ENCODE measurements around the gene TRAM2. TPM values are rescaled to one million over a fixed set of nuclear protein-coding genes. Genes with fewer than 3 reads are reported as not detected.

Gene TRAM2
- total RNA-seq, 1 donor from 2014 or later, result 2.1 TPM

- no peak overlapping the region for H3K4me3 Mint-ChIP-seq
- peaks cover 9% of the 10 kb centered on the region for H3K27me3 Mint-ChIP-seq (ENCODE audit: insufficient read depth)
- H3K36me3 Mint-ChIP-seq (ENCODE audit: low read depth), result no peaks in the 10 kb centered on the region
- no peak overlapping the region for H3K27ac Mint-ChIP-seq
- H3K4me1 Mint-ChIP-seq (ENCODE audit: low read depth), result no peaks in the 10 kb centered on the region
- intact Hi-C loops (cut with micrococcal nuclease), result no loop called here
- H3K9me3 Mint-ChIP-seq, result no peaks in the 10 kb centered on the region
- DNase-seq (ENCODE audit: low spot score), result no peak
These were observed 11.3 kb upstream of the TRAM2 start for GRCh38 chr6:52588087-52588709.

DNA sequence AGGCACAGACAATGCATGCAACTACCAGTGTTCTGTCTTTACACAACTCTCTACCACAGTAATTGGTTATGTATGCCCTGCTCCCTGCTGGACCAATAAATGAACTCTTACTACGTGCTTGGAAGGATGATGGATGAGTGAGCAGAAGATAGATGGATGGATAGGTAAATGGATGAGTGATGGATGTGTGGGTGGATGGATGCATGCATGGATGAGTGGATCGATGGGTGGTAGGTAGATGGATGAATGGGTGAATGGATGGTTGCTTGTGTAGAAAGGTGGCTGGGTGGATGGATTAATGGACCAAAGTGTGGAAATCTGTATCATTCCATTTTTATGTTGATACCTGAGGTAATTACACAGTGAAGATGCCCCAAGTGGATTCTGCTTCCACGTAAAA is 10.1 kb upstream of the TRAM2 start:
- Mint-ChIP-seq H3K27me3 (ENCODE audit: insufficient read depth) (peaks cover 14% of the 10 kb centered on the region), H3K36me3 (ENCODE audit: low read depth) (no peaks in the 10 kb centered on the region), H3K4me3 (no peak overlapping the region), H3K4me1 (ENCODE audit: low read depth) (no peaks in the 10 kb centered on the region), H3K27ac (no peak overlapping the region), H3K9me3 (no peaks in the 10 kb centered on the region)
- no peak for DNase-seq (ENCODE audit: low spot score)
- intact Hi-C loops (cut with micrococcal nuclease), result no loop called here

DNA sequence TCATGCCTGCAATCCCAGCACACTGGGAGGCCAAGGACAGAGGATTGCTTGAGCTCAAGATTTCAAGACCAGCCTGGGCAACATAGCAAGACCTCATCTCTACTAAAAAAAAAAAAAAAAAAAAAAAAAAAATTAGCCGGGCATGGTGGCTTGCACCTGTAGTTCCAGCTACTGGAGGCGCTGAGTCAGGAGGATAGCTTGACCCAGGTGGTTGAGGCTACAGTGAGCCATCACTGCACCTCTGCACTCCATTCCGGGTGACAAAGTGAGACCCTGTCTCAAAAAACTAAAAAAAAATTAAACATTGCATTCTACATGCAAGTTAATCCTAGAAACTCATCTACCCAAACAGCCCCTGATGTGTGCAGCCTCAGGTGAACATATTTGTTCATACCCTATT is 7.3 kb upstream of the TRAM2 start:
- intact Hi-C loops (cut with micrococcal nuclease), result no loop called here
- Mint-ChIP-seq H3K27me3 (ENCODE audit: insufficient read depth) (peaks cover 25% of the 10 kb centered on the region), H3K4me1 (ENCODE audit: low read depth) (no peaks in the 10 kb centered on the region), H3K9me3 (no peaks in the 10 kb centered on the region), H3K4me3 (no peak overlapping the region), H3K36me3 (ENCODE audit: low read depth) (no peaks in the 10 kb centered on the region), H3K27ac (no peak overlapping the region)
- DNase-seq (ENCODE audit: low spot score), result no peak

GRCh38 chr6:52582996-52583395 is 6.1 kb upstream of the TRAM2 start:
- no peak for DNase-seq (ENCODE audit: low spot score)
- Mint-ChIP-seq H3K27ac (no peak overlapping the region), H3K36me3 (ENCODE audit: low read depth) (no peaks in the 10 kb centered on the region), H3K9me3 (no peaks in the 10 kb centered on the region), H3K4me3 (no peak overlapping the region), H3K27me3 (ENCODE audit: insufficient read depth) (peaks cover 25% of the 10 kb centered on the region), H3K4me1 (ENCODE audit: low read depth) (no peaks in the 10 kb centered on the region)
- intact Hi-C loops (cut with micrococcal nuclease), result no loop called here

GRCh38 chr6:52582446-52582845 is 5.6 kb upstream of the TRAM2 start:
- Mint-ChIP-seq H3K4me1 (ENCODE audit: low read depth) (no peaks in the 10 kb centered on the region), H3K4me3 (no peak overlapping the region), H3K27ac (no peak overlapping the region), H3K27me3 (ENCODE audit: insufficient read depth) (peaks cover 23% of the 10 kb centered on the region), H3K36me3 (ENCODE audit: low read depth) (no peaks in the 10 kb centered on the region), H3K9me3 (no peaks in the 10 kb centered on the region)
- intact Hi-C loops (cut with micrococcal nuclease), result no loop called here
- DNase-seq (ENCODE audit: low spot score), result no peak

DNA sequence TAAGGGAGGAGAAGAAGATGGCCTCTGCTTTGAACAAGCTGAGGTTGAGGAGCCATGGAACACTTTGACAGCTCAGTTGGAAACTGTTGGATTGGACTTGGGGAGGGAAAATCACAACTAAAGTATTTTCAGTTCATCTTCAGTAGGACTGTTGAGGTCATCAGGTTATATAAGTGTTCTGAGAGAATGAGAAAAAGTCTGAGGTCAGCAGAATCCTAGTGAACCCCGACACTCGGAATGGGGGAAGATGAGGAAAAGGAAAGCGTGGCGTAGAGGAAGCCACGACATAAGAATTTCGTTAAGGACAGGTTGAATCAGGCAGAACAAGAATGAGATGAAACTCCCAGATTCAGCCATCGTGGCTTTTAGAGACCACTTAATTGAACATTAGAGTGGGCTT is 4.0 kb upstream of the TRAM2 start:
- no peak for DNase-seq (ENCODE audit: low spot score)
- Mint-ChIP-seq H3K4me1 (ENCODE audit: low read depth) (peaks cover 7% of the 10 kb centered on the region), H3K9me3 (no peaks in the 10 kb centered on the region), H3K27ac (no peak overlapping the region), H3K27me3 (ENCODE audit: insufficient read depth) (peaks cover 20% of the 10 kb centered on the region), H3K4me3 (no peak overlapping the region), H3K36me3 (ENCODE audit: low read depth) (no peaks in the 10 kb centered on the region)
- intact Hi-C loops (cut with micrococcal nuclease), result no loop called here

DNA sequence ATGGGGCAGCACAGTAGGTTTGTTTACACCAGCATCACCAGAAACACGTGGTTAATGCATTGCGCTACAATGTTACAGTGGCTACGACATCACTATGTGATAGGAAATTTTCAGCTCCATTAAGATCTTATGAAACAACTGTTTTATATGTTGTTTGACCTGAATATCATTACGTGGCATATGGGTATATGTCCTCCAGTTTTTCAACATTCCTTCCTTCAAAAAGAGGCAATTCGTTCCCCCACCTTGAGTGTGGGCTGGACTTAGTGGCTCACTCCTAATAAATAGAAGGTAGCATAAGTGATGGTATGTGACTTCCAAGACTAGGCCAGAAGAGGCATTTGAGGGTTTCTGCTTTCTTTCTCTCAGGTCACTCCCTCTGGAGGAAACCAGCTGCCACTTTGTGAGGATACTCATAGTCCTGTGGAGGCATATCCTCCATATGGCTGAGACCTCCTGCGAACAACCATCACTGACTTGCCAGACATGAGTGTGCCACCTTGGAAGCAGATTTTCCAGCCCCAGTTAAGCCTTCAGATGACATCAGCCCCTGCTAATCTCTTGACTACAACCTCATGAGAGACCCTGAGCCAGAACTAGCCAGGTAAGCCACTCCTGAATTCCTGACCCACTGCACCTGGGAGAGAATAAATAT is 2.3 kb upstream of the TRAM2 start:
- Mint-ChIP-seq H3K4me1 (ENCODE audit: low read depth) (peaks cover 25% of the 10 kb centered on the region), H3K27ac (no peak overlapping the region), H3K36me3 (ENCODE audit: low read depth) (peaks cover 2% of the 10 kb centered on the region), H3K9me3 (no peaks in the 10 kb centered on the region), H3K4me3 (no peak overlapping the region), H3K27me3 (ENCODE audit: insufficient read depth) (peaks cover 21% of the 10 kb centered on the region)
- no peak for DNase-seq (ENCODE audit: low spot score)
- intact Hi-C loops (cut with micrococcal nuclease), result loop anchor here (5.0 kb wide), 3 partner anchors 87 to 352 kb away; partner anchors contain the start of gene MCM3

DNA sequence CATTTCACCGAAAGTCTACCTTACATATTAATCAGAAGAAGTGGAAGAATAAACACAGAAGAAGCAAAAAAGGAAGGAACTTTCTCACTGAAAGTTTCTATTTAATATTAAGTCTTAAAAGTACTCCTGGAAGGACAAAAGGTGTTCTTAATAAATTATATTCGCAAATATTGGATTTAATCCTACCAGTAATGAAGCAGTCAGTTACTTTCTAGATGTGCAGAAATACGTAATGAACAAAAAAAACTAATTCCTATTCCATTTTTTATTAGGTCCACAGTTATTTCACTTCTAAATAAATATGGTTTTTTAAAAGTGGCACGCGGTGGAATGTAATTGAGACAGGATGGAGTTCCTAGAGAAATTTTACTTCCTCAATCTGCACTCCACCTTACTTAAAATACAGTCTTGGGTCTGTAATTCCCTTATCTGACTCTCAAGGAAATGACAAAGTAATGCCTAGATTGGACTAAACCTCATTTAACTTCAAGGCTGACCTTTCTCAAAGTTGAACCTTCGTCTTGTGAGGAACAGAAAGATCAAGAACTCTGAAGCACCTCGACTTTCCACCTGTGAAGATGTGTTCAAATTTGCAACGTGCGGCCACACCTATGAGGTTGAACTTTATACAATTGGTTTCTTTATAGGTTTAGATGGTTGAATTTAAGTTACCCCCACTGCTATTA is 1.1 kb upstream of the TRAM2 start:
- Mint-ChIP-seq H3K9me3 (no peaks in the 10 kb centered on the region), H3K36me3 (ENCODE audit: low read depth) (peaks cover 2% of the 10 kb centered on the region), H3K4me3 (peak overlapping the region; percentile 53), H3K27me3 (ENCODE audit: insufficient read depth) (peaks cover 19% of the 10 kb centered on the region), H3K27ac (no peak overlapping the region), H3K4me1 (ENCODE audit: low read depth) (peaks cover 35% of the 10 kb centered on the region)
- DNase-seq (ENCODE audit: low spot score), result no peak
- intact Hi-C loops (cut with micrococcal nuclease), result loop anchor here (1.0 to 5.0 kb wide), 4 partner anchors 86 to 351 kb away; partner anchors contain the start of genes EFHC1 and MCM3

- Mint-ChIP-seq H3K27ac (peak overlapping the region; percentile 66), H3K4me1 (ENCODE audit: low read depth) (peaks cover 39% of the 10 kb centered on the region), H3K9me3 (no peaks in the 10 kb centered on the region), H3K36me3 (ENCODE audit: low read depth) (peaks cover 2% of the 10 kb centered on the region), H3K27me3 (ENCODE audit: insufficient read depth) (peaks cover 14% of the 10 kb centered on the region), H3K4me3 (peak overlapping the region; percentile 79)
- intact Hi-C loops (cut with micrococcal nuclease), result loop anchor here (1.0 to 5.0 kb wide), 5 partner anchors 84 to 349 kb away; partner anchors contain the start of genes EFHC1 and MCM3
- DNase-seq (ENCODE audit: low spot score), result no peak
These were observed 353 bp downstream of the TRAM2 start for GRCh38 chr6:52576392-52577021.

DNA sequence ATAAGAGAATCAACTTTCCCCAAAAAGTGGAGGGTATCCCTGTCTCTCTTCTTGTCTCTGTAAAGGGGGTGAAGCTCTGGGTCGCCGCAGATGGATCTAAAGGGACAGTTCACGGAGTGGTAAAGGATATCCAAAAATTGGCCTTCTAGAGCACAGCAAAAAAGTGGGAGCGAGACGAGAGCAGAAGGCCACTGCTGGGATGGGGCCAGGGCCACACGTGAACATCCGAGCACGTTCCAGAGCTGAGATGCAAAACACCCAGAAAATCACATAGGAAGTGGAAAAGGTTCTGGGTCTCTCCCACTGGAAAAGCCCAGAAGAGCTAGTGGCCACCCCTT is 837 bp downstream of the TRAM2 start:
- peaks cover 39% of the 10 kb centered on the region for H3K4me1 Mint-ChIP-seq (ENCODE audit: low read depth)
- H3K27me3 Mint-ChIP-seq (ENCODE audit: insufficient read depth), result peaks cover 10% of the 10 kb centered on the region
- H3K4me3 Mint-ChIP-seq, result peak overlapping the region; percentile 79
- H3K9me3 Mint-ChIP-seq, result no peaks in the 10 kb centered on the region
- H3K36me3 Mint-ChIP-seq (ENCODE audit: low read depth), result peaks cover 2% of the 10 kb centered on the region
- peak overlapping the region; percentile 66 for H3K27ac Mint-ChIP-seq
- intact Hi-C loops (cut with micrococcal nuclease), result loop anchor here (1.0 to 5.0 kb wide), 4 partner anchors 84 to 349 kb away; partner anchors contain the start of gene MCM3
- no peak for DNase-seq (ENCODE audit: low spot score)

DNA sequence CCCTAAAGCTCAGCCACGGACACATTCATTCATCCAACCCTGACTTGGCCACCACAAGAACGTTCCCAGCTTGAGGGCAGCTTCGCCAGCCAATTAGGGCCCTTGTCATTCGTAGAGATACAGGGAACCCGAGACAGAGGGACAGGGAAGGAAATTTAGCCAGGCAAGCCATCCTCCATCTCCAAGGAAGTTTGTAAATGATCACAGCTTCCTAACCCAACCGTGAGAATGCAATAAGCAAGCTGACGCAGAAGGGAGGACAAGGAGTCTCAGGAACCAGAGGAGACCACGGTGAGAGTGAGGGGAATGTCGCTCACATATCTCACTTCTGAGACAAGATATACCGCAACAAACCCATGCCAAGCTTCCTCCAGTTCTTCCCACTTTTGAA is 1.4 kb downstream of the TRAM2 start:
- peak overlapping the region; percentile 79 for H3K4me3 Mint-ChIP-seq
- H3K4me1 Mint-ChIP-seq (ENCODE audit: low read depth), result peaks cover 39% of the 10 kb centered on the region
- peak overlapping the region; percentile 1 for H3K27ac Mint-ChIP-seq
- H3K27me3 Mint-ChIP-seq (ENCODE audit: insufficient read depth), result peaks cover 5% of the 10 kb centered on the region
- no peaks in the 10 kb centered on the region for H3K9me3 Mint-ChIP-seq
- no peak for DNase-seq (ENCODE audit: low spot score)
- intact Hi-C loops (cut with micrococcal nuclease), result loop anchor here (5.0 kb wide), 3 partner anchors 83 to 348 kb away; partner anchors contain the start of gene MCM3
- H3K36me3 Mint-ChIP-seq (ENCODE audit: low read depth), result peaks cover 2% of the 10 kb centered on the region

DNA sequence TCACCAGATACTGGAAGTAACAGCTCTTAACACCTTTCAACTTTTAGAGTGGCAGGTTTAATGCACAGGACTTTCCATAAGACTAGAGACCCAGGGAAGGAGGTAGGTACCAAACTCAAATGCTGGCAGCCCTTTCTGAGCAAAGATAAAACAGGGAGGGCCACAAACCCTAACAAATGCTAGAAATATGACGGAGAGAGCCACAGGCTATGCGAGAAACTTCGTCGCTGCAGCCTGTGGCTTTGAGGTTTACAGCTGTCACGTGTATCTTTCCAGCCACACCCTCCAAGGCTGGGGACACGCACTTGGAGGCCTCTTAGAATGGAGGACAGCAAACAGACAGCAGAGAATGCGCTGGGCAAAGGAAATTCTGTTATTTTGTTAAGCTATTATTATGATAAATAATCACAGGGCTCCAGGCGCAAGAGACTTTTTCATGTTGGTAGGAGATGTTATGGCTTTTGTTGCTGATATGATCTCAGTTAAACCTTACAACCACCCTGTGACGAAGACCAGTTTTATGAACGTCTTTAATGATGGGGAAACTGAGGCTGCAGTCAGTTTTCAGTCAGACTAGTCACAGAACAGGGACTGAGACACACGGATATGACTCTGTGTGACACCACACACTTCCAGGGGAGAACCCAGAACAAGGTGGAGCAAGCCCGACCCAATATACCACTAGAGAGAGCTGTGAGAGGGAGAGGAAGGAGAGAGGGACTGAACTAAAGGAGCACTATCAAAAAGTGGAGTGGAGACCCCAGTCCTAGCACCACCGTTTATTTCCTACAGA is 2.0 kb downstream of the TRAM2 start:
- Mint-ChIP-seq H3K4me3 (peak overlapping the region; percentile 79), H3K9me3 (no peaks in the 10 kb centered on the region), H3K36me3 (ENCODE audit: low read depth) (peaks cover 2% of the 10 kb centered on the region), H3K27ac (peak overlapping the region; percentile 11), H3K27me3 (ENCODE audit: insufficient read depth) (peaks cover 3% of the 10 kb centered on the region), H3K4me1 (ENCODE audit: low read depth) (peaks cover 39% of the 10 kb centered on the region)
- intact Hi-C loops (cut with micrococcal nuclease), result loop anchor here (1.0 to 5.0 kb wide), 4 partner anchors 40 to 348 kb away; partner anchors contain the start of gene MCM3
- peak; percentile 59 for DNase-seq (ENCODE audit: low spot score)

Data from activated T-helper 1 cell treated with anti-CD3 and anti-CD28 coated beads, Interleukin-12 subunit alpha, Interleukin-12 subunit beta, Interleukin-2, Interleukin-4 antibody, amounts not matched to agents 30 ng/mL and 10 ng/mL and 1 ng/mL, durations not matched to agents 14 hours and 24 hours and 36 hours (primary cell).